Mucosa of gallbladder (tissue), 1 donor: ENCODE measurements around the gene PPID. TPM values are rescaled to one million over a fixed set of nuclear protein-coding genes. Genes with fewer than 3 reads are reported as not detected.
"Not testable (repeated sequence)": the region's sequence is repeated elsewhere in the genome, so short reads cannot be mapped to it uniquely, and the experiment has no call there.

Experiments used
- DNase-seq: peaks from one replicate; pipeline ENCODE4 v3.0.0-alpha.2; 2020; ENCODE audit warnings: low spot score
- total RNA-seq: library from RNA; stranded (reverse); gene quantifications from one replicate; pipeline ENCODE4 v1.2.1, GENCODE V29; 2021
- donor health status: DM: no; HTN: no; CAD: no.

Gene PPID
- total RNA-seq, 1 donor from 2014 or later, result 34.8 TPM

DNA sequence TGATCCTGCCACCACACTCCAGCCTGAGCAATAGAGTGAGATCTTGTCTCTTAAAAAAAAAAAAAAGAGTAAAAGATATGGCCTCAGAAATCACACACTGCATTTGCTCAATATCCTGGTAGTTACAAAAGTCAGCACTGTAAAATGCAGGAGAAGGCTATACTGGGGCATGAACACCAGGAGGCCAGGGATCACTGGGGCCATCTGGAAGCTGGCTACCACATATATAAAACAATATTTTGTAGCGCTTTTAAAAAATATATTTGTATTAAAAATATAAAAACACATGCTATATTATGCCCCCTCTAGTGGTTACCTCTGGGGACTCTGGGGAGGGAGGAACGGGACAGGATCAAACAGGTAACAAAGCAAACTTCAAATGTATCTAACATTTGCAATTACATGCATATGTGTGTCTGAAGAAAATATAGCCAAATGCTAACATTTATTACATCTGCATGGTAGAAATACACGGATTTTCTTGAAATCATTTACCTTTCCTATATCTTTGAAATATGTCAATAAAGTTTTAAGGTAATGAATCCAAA, 55.5 kb downstream of the PPID start:
- DNase-seq, result no peak

DNA sequence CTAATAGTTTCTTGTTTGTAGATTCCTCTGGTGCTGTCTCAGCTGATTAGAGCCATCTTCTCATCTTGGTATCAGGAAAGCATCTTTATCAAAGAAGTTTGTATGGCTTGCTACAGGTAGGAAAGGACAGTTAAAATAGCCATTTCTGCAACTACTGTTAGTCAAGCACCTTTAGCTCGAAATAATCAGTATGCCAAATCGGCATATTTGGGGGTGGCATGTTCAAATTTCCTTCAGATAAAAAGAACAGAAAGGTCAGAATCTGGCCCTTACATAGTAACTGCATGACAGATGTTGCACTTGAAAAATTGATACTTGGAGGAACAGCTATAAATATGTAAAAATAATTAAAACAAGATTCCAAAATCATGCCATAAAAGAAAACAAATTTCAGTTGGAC, 56.3 kb downstream of the PPID start:
- no peak for DNase-seq

DNA sequence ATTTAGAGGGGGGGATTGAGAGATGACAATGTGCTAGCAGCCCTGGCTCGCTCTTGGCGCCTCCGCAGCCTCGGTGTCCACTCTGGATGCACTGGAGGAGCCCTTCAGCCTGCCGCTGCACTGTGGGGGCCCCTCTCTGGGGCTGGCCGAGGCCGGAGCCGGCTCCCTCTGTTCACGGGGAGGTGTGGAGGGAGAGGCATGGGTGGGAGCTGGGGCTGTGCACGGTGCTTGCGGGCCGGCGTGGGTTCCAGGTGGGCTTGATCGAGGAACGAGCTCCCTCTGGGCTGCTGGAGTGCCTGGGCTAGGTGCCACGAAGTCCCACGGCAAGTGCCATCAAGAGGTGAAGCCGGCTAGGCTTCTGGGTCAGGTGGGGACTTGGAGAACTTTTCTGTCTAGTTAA, 58.4 kb downstream of the PPID start:
- no peak for DNase-seq

DNA sequence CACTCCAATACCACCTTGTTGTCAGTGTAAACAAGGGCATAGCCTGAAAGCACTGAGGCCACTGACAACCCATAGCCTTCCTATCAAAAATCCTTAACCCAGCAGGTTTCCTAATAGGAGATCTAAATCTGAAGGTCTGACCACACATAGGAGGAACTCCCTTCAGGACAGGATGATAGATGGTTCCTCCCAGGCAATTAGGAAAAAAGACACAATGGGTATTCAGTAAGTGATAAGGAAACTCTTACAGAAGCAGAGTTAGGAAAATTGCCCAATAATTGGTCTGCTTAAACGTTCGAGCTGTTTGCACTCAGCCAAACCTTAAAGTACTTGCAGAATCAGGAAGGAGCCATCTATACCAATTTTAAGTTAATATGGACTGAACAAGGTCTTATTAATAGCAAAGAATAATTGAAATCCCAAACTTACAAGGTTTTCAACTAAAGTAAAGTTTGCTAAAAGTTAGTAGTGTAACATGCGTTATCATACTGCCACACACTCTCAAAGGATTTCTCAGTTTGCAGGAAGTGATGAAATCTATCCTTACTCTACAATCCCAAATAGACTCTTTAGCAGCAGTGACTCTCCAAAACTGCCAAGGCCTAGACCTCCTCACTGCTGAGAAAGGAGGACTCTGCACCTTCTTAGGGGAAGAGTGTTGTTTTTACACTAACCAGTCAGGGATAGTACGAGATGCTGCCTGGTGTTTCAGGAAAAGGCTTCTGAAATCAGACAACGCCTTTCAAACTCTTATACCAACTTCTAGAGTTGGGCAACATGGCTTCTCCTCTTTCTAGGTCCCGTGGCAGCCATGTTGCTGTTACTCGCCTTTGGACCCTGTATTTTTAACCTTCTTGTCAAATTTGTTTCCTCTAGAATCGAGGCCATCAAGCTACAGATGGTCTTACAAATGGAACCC, 59.2 kb downstream of the PPID start:
- DNase-seq, result not testable (repeated sequence)

DNA sequence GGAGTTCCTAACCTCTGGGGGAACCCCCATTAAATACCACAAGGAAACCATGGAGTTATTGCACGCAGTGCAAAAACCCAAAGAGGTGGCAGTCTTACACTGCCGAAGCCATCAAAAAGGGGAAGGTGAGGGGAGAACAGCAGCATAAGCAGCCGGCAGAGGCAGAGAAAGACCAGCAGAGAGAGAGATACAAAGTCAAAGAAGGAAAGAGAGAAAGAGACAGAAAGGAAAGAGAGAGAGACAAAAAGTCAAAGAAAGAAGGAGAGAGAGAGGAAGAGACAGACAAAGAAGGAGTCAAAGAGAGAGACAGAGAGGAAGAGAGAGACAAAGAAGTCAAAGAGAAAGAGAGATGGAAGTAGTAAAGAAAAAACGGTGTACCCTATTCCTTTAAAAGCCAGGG, 59.9 kb downstream of the PPID start:
- not testable (repeated sequence) for DNase-seq

Other genes with a start within 250 kb of the PPID start
- 0.55 TPM for gene RXFP1, start 201.5 kb downstream of the PPID start, total RNA-seq
- gene C4orf46, start 51.5 kb downstream of the PPID start, total RNA-seq, result 2.7 TPM
- gene ETFDH, start 51.1 kb downstream of the PPID start, total RNA-seq, result 30.5 TPM
- 63.0 TPM for gene FNIP2, start 45.6 kb upstream of the PPID start, total RNA-seq